H1 (cell line): Measurements from ENCODE around the gene CKS1B. TPM values are rescaled to one million over a fixed set of nuclear protein-coding genes. Genes with fewer than 3 reads are reported as not detected.

Experiments
- CBX8 ChIP-seq: fragments of 300-800, 300-1000 bp; sonication (generic); IDR thresholded peaks from 2 replicates; pipeline ENCODE4 v1.7.1; 2016; ENCODE audit warnings: low read depth, low read length, borderline replicate concordance
- EGR1 ChIP-seq: IDR thresholded peaks from 2 replicates; pipeline ENCODE4 v1.6.1; 2011; ENCODE audit warnings: low read depth, low read length, borderline replicate concordance
- EP300 ChIP-seq, 2 experiments: IDR thresholded peaks; 1 replicate in 1 of 2; 2 replicates in 1 of 2; pipeline ENCODE4 v1.6.1; 2011 to 2012; ENCODE audit warnings: low read depth in 2 of 2, low read length in 2 of 2, mild to moderate bottlenecking in 2 of 2, borderline replicate concordance in 1 of 2, inconsistent platforms in 1 of 2, moderate library complexity in 1 of 2
- PHF8 ChIP-seq: fragments of 200-600 bp; sonication (generic); conservative IDR thresholded peaks from 2 replicates; pipeline ENCODE4 v1.7.1; 2012; ENCODE audit warnings: low read depth, mild to moderate bottlenecking, inconsistent platforms, low read length, moderate library complexity
- SAP30 ChIP-seq: fragments of 300-600 bp; sonication (generic); IDR thresholded peaks from 2 replicates; pipeline ENCODE4 v1.7.1; 2012; ENCODE audit warnings: low read length, moderate library complexity, mild to moderate bottlenecking, inconsistent platforms; ENCODE audit not compliant: insufficient read depth, insufficient replicate concordance
- SRF ChIP-seq: IDR thresholded peaks from 2 replicates; pipeline ENCODE4 v1.6.1; 2011; ENCODE audit warnings: mild to moderate bottlenecking, low read depth, low read length, moderate library complexity
- polyA plus RNA-seq, 7 experiments: library from polyadenylated mRNA; depleted of rRNA in 3 of 7; stranded (reverse) in 5 of 7; unstranded in 2 of 7; fragments of >200 nt in 5 of 7; fragments of 200-250 nt in 2 of 7; gene quantifications; 1 replicate in 5 of 7; 2 replicates in 1 of 7; 4 replicates in 1 of 7; pipeline versions ENCODE4 v1.2.1 to v1.2.3, GENCODE V29; 2011 to 2013; ENCODE audit warnings: missing spikeins in 2 of 7, mixed read lengths in 2 of 7
- total RNA-seq: library from RNA; stranded (reverse); fragmentation: NEBNext Ultra II Directional; extraction: Animal tissue kit (Norgen Biotek cat#: 25700); gene quantifications from 2 replicates; pipeline ENCODE4 v1.2.1, GENCODE V29; 2021
- TF ChIP-seq, protein P1 (sequence below): fragments of 300-600 bp; sonication (generic); IDR thresholded peaks from 2 replicates; pipeline ENCODE4 v1.7.1; 2012; ENCODE audit warnings: low read length, moderate library complexity, mild to moderate bottlenecking, inconsistent platforms; ENCODE audit not compliant: insufficient replicate concordance
- TF ChIP-seq, protein P2 (sequence below): IDR thresholded peaks from 2 replicates; pipeline ENCODE4 v1.6.1; 2012; ENCODE audit warnings: inconsistent platforms

The CKS1B gene
- total and polyA plus RNA-seq, 2 of the 8 experiments (the other 6 are each of a cell fraction or from before 2014, with no cell fraction given), result 294 to 1,025 TPM

DNA sequence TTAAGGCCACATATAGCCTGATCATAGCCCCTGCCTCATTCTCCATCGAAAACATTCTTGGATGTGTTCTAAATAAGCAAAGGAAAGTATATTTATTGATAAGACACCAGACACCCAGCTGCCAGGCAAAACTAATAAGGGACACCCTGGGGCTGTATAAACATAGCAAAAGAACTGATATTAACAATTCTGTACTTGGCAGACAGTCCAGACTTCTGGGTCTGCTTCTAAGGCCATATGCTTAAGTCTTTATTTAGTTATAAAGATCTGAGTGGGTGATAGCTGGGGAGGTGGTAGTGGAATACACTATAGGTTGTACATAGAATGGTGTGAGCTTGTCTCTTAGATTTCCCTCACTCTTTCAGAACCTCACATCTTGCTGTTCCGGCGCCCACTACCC is 3.9 kb downstream of the CKS1B start (continued):
- TF ChIP-seq, protein P1, sequence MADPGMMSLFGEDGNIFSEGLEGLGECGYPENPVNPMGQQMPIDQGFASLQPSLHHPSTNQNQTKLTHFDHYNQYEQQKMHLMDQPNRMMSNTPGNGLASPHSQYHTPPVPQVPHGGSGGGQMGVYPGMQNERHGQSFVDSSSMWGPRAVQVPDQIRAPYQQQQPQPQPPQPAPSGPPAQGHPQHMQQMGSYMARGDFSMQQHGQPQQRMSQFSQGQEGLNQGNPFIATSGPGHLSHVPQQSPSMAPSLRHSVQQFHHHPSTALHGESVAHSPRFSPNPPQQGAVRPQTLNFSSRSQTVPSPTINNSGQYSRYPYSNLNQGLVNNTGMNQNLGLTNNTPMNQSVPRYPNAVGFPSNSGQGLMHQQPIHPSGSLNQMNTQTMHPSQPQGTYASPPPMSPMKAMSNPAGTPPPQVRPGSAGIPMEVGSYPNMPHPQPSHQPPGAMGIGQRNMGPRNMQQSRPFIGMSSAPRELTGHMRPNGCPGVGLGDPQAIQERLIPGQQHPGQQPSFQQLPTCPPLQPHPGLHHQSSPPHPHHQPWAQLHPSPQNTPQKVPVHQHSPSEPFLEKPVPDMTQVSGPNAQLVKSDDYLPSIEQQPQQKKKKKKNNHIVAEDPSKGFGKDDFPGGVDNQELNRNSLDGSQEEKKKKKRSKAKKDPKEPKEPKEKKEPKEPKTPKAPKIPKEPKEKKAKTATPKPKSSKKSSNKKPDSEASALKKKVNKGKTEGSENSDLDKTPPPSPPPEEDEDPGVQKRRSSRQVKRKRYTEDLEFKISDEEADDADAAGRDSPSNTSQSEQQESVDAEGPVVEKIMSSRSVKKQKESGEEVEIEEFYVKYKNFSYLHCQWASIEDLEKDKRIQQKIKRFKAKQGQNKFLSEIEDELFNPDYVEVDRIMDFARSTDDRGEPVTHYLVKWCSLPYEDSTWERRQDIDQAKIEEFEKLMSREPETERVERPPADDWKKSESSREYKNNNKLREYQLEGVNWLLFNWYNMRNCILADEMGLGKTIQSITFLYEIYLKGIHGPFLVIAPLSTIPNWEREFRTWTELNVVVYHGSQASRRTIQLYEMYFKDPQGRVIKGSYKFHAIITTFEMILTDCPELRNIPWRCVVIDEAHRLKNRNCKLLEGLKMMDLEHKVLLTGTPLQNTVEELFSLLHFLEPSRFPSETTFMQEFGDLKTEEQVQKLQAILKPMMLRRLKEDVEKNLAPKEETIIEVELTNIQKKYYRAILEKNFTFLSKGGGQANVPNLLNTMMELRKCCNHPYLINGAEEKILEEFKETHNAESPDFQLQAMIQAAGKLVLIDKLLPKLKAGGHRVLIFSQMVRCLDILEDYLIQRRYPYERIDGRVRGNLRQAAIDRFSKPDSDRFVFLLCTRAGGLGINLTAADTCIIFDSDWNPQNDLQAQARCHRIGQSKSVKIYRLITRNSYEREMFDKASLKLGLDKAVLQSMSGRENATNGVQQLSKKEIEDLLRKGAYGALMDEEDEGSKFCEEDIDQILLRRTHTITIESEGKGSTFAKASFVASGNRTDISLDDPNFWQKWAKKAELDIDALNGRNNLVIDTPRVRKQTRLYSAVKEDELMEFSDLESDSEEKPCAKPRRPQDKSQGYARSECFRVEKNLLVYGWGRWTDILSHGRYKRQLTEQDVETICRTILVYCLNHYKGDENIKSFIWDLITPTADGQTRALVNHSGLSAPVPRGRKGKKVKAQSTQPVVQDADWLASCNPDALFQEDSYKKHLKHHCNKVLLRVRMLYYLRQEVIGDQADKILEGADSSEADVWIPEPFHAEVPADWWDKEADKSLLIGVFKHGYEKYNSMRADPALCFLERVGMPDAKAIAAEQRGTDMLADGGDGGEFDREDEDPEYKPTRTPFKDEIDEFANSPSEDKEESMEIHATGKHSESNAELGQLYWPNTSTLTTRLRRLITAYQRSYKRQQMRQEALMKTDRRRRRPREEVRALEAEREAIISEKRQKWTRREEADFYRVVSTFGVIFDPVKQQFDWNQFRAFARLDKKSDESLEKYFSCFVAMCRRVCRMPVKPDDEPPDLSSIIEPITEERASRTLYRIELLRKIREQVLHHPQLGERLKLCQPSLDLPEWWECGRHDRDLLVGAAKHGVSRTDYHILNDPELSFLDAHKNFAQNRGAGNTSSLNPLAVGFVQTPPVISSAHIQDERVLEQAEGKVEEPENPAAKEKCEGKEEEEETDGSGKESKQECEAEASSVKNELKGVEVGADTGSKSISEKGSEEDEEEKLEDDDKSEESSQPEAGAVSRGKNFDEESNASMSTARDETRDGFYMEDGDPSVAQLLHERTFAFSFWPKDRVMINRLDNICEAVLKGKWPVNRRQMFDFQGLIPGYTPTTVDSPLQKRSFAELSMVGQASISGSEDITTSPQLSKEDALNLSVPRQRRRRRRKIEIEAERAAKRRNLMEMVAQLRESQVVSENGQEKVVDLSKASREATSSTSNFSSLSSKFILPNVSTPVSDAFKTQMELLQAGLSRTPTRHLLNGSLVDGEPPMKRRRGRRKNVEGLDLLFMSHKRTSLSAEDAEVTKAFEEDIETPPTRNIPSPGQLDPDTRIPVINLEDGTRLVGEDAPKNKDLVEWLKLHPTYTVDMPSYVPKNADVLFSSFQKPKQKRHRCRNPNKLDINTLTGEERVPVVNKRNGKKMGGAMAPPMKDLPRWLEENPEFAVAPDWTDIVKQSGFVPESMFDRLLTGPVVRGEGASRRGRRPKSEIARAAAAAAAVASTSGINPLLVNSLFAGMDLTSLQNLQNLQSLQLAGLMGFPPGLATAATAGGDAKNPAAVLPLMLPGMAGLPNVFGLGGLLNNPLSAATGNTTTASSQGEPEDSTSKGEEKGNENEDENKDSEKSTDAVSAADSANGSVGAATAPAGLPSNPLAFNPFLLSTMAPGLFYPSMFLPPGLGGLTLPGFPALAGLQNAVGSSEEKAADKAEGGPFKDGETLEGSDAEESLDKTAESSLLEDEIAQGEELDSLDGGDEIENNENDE, result no peak
- TF ChIP-seq, protein P2, sequence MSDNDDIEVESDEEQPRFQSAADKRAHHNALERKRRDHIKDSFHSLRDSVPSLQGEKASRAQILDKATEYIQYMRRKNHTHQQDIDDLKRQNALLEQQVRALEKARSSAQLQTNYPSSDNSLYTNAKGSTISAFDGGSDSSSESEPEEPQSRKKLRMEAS, result no peak
- TF ChIP-seq SRF (no peak), PHF8 (no peak), EP300 (IDR thresholded peaks at IDR 0.05; ENCODE audit: borderline replicate concordance in 1 of 2, low read depth in 2 of 2, low read length in 2 of 2) (no peak), SAP30 (no peak), CBX8 (no peak), EGR1 (no peak)
